Stimulated activated CD8-positive, alpha-beta memory T cell treated with anti-CD3 and anti-CD28 coated beads, Interleukin-12 subunit alpha, Interleukin-12 subunit beta, amount 100 ng/mL, for 24 hours (primary cell): ENCODE results near the gene LGI2.

Experiments used
- DNase-seq: peaks from one replicate; pipeline ENCODE4 v3.0.0-alpha.2; 2020; ENCODE audit errors: extremely low read depth

The LGI2 gene

DNA sequence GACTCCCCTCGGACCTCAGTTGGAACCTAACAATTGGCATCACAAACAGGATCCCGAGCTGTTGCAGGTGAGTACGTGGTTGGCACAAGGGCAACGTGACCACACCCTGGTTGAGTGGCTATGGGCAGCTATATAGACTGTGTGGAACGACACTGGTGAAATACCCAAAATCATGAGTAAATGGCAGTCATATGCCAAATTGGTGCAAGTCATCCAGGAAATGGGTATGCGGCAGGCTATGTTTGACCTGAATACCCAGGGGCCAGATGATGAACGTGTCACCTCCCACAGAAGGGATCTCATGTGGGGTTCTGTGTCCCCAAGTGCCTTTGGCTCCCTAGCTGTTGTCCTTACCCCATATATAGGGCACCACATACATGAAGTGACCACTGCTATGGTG is 64.7 kb downstream of the LGI2 start:
- DNase-seq, result no peak

DNA sequence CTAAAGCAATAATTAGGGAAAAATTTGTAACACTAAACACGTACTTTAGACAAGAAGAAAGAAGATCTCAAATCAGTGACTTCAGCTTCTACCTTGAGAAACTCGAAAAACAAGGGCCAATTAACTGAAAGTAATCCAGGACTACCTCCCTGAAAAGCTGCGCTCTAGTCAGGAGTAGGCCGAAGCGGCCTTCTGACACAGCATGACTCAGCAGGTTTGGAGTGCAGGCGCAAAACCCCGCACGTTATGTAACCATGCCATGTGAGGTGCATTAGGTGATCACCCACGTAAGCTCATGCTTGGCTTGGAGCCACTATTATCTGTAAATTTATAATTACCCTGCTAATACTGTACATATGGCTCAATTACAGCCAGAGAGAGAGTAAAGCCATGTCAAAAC is 65.1 kb downstream of the LGI2 start:
- no peak for DNase-seq

DNA sequence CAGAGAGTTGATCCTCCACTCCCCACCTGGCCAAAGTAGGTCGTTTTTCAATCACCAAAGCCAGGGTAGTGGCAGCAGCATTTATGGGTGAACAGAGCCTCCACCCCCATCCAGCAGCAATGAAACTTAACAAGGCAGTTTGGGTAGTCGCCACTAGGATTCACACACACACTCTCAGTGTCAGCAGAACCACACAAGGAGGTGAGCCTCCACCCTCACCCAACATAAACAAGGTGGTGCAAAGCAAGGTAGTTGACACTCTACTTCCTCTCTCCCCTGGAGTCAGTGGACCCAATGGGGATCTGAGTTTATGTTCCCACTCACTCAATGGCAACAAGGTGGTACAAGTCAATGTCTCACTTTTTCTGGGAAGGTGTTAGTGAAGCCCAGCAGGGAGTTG is 67.5 kb downstream of the LGI2 start:
- no peak for DNase-seq

DNA sequence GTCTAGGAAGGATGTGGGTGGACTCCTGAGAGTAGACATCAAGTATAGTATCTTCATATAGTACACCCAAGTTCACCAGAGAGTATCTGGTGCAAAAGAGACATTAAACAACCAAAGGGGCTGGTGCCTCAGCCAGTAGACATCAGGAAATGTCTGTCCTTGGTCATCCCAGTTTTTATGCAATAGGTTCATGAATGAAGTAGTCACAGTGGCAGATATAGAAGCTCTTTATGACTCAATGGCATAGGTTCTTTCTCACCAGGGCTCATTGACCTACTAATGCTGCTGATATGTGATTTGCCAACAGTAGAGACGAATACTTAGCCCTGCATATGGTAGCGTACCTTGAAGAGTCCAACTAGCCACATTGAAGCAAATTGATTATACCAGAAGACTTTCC is 72.9 kb downstream of the LGI2 start:
- DNase-seq, result no peak

DNA sequence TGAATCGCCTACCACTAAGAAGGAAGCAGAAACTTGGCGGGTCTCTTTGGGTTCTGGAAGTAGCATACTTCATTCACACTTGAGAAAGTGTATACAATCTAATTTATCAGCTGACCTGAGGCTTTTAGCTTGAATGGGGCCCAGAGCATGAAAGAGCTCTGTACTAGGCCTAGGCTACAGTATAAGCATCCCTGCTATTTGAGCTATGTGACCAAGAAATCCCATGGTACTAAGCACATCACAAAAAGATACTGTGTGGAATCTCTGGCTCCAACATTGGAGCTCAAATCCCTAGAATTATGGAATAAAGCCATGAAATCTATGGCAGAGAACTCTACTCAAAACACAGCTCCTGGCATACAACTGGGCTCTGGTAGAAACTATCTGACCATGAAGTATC is 74.0 kb downstream of the LGI2 start:
- no peak for DNase-seq

DNA sequence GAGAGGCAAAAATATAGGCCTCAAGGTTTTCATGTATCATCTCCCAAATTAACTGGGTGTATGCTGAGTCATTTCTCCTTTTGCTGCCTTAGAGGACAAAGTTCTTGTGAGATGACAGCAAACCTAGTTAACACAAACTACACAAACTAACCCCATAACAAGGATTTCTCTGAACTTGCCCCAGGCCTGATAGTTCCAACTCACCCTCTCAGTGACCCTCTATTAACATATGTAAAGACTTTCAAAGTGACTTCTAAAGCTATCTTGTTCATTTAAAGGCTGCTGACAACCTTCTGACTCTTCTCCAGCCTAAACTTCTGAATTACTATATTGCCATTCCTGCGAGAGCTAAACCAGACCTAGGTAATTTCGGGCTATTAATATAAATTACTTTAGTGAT is 74.7 kb downstream of the LGI2 start:
- no peak for DNase-seq

DNA sequence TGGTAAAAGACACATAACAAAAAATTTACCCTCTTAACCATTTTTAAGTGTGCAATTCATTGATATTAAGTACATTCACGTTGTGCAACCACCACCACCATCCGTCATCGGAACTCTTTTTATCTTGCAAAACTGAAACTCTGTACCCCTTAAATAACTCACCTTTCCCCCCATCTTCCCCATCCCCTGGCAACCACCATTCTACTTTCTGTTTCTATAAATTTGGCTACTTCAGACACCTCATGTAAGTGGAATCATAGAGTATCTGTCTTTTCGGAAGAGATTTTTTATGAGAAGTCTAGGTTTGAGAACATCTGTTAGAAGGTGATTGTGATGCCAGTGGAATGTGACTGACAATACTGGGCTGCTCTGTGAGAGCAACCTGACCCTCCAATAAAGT is 78.1 kb downstream of the LGI2 start:
- DNase-seq, result no peak

DNA sequence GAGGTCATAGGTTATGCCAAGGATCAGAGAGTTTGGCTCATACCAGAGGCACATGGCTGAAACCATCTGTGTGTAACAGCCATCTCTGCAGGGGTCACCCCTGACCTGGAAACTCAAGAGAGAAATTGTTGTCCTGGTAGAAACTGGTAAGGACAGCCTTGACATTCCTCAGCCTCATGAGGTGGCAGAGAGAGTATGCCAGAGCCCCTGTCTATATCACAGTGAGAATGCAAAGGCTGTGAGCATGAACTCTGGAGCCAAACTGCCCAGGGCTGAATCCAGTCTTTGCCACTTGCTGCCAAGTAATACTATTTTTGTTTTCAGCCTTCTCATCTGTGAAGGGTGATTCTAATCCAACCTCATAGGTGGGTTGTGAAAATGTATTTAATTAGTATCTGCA is 80.8 kb downstream of the LGI2 start:
- no peak for DNase-seq
